GM23248 (cell line): ENCODE data around the gene ASCL5. TPM values are rescaled to one million over a fixed set of nuclear protein-coding genes. Genes with fewer than 3 reads are reported as not detected.

Experiments used
- DNase-seq: peaks from one replicate; pipeline ENCODE4 v3.0.0-alpha.2; 2015
- H2AFZ ChIP-seq: fragments of 200-600 bp; sonication (generic); 2 replicates; pipeline ENCODE4 v1.6.1; 2016; ENCODE audit warnings: antibody characterized with exemption
- H3F3A ChIP-seq: fragments of 200-600 bp; sonication (generic); 2 replicates; pipeline ENCODE4 v1.6.1; 2016; ENCODE audit warnings: mild to moderate bottlenecking, antibody characterized with exemption, mixed run types; ENCODE audit not compliant: insufficient read depth
- H3K27ac ChIP-seq: fragments of 200-600 bp; sonication (generic); 2 replicates; pipeline ENCODE4 v1.5.1; 2016; ENCODE audit warnings: mild to moderate bottlenecking
- H3K27me3 ChIP-seq: fragments of 200-600 bp; sonication (generic); replicated peaks from 2 replicates; pipeline ENCODE4 v1.6.1; 2016; ENCODE audit warnings: mild to moderate bottlenecking; ENCODE audit not compliant: insufficient read depth
- H3K36me3 ChIP-seq: fragments of 200-600 bp; sonication (generic); 2 replicates; pipeline ENCODE4 v1.6.1; 2016; ENCODE audit warnings: low read depth, mild to moderate bottlenecking
- H3K4me1 ChIP-seq: fragments of 200-600 bp; sonication (generic); 2 replicates; pipeline ENCODE4 v1.6.1; 2016; ENCODE audit warnings: mild to moderate bottlenecking; ENCODE audit not compliant: insufficient read depth
- H3K4me2 ChIP-seq: fragments of 200-600 bp; sonication (generic); one replicate; pipeline ENCODE4 v1.6.1; 2016; ENCODE audit warnings: mild to moderate bottlenecking; ENCODE audit not compliant: unreplicated experiment
- H3K4me3 ChIP-seq: fragments of 200-600 bp; sonication (generic); 2 replicates; pipeline ENCODE4 v1.5.1; 2016; ENCODE audit warnings: mild to moderate bottlenecking
- H3K79me2 ChIP-seq: fragments of 200-600 bp; sonication (generic); 2 replicates; pipeline ENCODE4 v1.6.1; 2016; ENCODE audit warnings: mild to moderate bottlenecking; ENCODE audit not compliant: insufficient read depth
- H3K9ac ChIP-seq: fragments of 200-600 bp; sonication (generic); 2 replicates; pipeline ENCODE4 v1.6.1; 2016; ENCODE audit warnings: mild to moderate bottlenecking
- H3K9me2 ChIP-seq: fragments of 200-600 bp; sonication (generic); 2 replicates; pipeline ENCODE4 v1.6.1; 2016; ENCODE audit warnings: mixed run types, mild to moderate bottlenecking, moderate library complexity; ENCODE audit not compliant: insufficient read depth
- H3K9me3 ChIP-seq: fragments of 200-600 bp; sonication (generic); one replicate; pipeline ENCODE4 v1.6.1; 2017; ENCODE audit warnings: low read depth
- H4K20me1 ChIP-seq: fragments of 200-600 bp; sonication (generic); 2 replicates; pipeline ENCODE4 v1.6.0; 2016; ENCODE audit not compliant: insufficient read depth
- EZH2 ChIP-seq: fragments of 200-600 bp; sonication (generic); IDR thresholded peaks from 2 replicates; pipeline ENCODE4 v1.6.1; 2018; ENCODE audit warnings: antibody characterized with exemption, mild to moderate bottlenecking; ENCODE audit not compliant: insufficient read depth, poor library complexity, severe bottlenecking
- EZH2phosphoT487 ChIP-seq: fragments of 200-600 bp; sonication (generic); IDR thresholded peaks from 2 replicates; pipeline ENCODE4 v1.6.1; 2018; ENCODE audit warnings: antibody characterized with exemption, moderate library complexity, mild to moderate bottlenecking, low read depth; ENCODE audit not compliant: insufficient read depth
- WGBS, 2 experiments: methylation state at CpG; one replicate each; pipeline ENCODE4 v1.1.6; 2015 to 2017; ENCODE audit warnings: low lambda C conversion rate in 2 of 2, low coverage in 1 of 2; ENCODE audit errors: missing lambda C conversion rate in 2 of 2; 5-methylcytosine and 5-hydroxymethylcytosine counted together
- in situ Hi-C: fragments of 300-500 bp; cut with MboI; formaldehyde crosslinking; loops from 2 replicates; pipeline ENCODE4 v1.15.0; 2020
- polyA plus RNA-seq: library from polyadenylated mRNA; unstranded; fragments of >200 nt; fragmentation: Nextera tagmentation; extraction: Ambion mirVana; gene quantifications from 2 replicates; pipeline ENCODE4 v1.2.1, GENCODE V29; 2016
- total RNA-seq: library from RNA; depleted of rRNA; stranded (reverse); fragments of >200 nt; shearing (Covaris generic); gene quantifications from 2 replicates; pipeline ENCODE4 v1.2.3, GENCODE V29; 2014

The ASCL5 gene
- total and polyA plus RNA-seq, 2 experiments from 2014 or later, result not detected

GRCh38 chr1:201157949-201158348, 31.0 kb upstream of the ASCL5 start:
- in situ Hi-C loops, result no loop called here
- no peaks in the 10 kb centered on the region for H3K9me3 ChIP-seq
- 80 to 95% methylated on average over 2 of the region's 2 CpGs for WGBS, 2 experiments

DNA sequence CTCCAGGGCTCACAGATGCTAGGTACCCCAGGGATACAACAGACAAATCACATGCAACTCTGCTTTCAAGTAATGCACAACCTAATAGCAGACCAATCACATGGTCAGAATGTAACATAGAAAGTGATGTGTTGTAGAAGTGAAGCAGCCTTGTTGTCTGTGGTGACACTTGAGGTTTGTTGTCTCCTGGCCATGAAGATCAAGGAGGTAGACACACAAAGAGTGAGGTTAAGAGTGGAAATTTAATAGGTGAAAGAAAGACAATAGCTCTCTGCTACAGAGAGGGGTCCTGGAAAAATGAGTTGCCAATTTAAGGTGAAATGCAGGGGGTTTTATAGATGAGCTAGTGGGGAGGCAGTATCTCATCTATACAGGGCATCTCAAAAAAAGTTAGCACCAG, 29.8 kb upstream of the ASCL5 start:
- Histone ChIP-seq H3K27me3 (no peaks in the 10 kb centered on the region), H4K20me1 (no peaks in the 10 kb centered on the region), H2AFZ (no peak overlapping the region), H3K9me3 (no peaks in the 10 kb centered on the region), H3K4me2 (no peak overlapping the region), H3K9me2 (no peaks in the 10 kb centered on the region), H3K4me3 (no peak overlapping the region), H3K4me1 (peaks cover 8% of the 10 kb centered on the region), H3K9ac (no peak overlapping the region), H3F3A (no peaks in the 10 kb centered on the region), H3K36me3 (no peaks in the 10 kb centered on the region), H3K79me2 (peaks cover 12% of the 10 kb centered on the region), H3K27ac (no peak overlapping the region)
- no peak for DNase-seq
- no peak for TF ChIP-seq EZH2
- TF ChIP-seq EZH2phosphoT487, result no peak
- in situ Hi-C loops, result no loop called here

More at GRCh38 chr1:201157949-201158348, 31.0 kb upstream of the ASCL5 start:
- peaks cover 9% of the 10 kb centered on the region for H3K79me2 ChIP-seq
- H3K4me1 ChIP-seq, result peaks cover 8% of the 10 kb centered on the region
- H3K27me3 ChIP-seq, result no peaks in the 10 kb centered on the region; the same call in 1 of the 2 replicates
- no peak for DNase-seq
- H3K36me3 ChIP-seq, result no peaks in the 10 kb centered on the region
- H2AFZ ChIP-seq, result no peak overlapping the region
- no peak overlapping the region for H3K27ac ChIP-seq
- H3K4me2 ChIP-seq, result no peak overlapping the region
- no peaks in the 10 kb centered on the region for H3F3A ChIP-seq
- H3K4me3 ChIP-seq, result no peak overlapping the region
- no peak overlapping the region for H3K9ac ChIP-seq
- no peaks in the 10 kb centered on the region for H4K20me1 ChIP-seq
- H3K9me2 ChIP-seq, result no peaks in the 10 kb centered on the region
- no peak for TF ChIP-seq EZH2
- TF ChIP-seq EZH2phosphoT487, result no peak

GRCh38 chr1:201156346-201156745, 29.4 kb upstream of the ASCL5 start:
- Histone ChIP-seq H3K9ac (no peak overlapping the region), H3K79me2 (peaks cover 12% of the 10 kb centered on the region), H3K27me3 (no peaks in the 10 kb centered on the region), H3K36me3 (no peaks in the 10 kb centered on the region), H3K9me2 (no peaks in the 10 kb centered on the region), H3K4me2 (no peak overlapping the region), H3K4me1 (peaks cover 8% of the 10 kb centered on the region), H4K20me1 (no peaks in the 10 kb centered on the region), H2AFZ (no peak overlapping the region), H3K9me3 (no peaks in the 10 kb centered on the region), H3K4me3 (no peak overlapping the region), H3F3A (no peaks in the 10 kb centered on the region), H3K27ac (no peak overlapping the region)
- WGBS, 2 experiments, result 63 to 75% methylated on average over 3 of the region's 3 CpGs
- no peak for TF ChIP-seq EZH2
- TF ChIP-seq EZH2phosphoT487, result no peak
- no peak for DNase-seq
- in situ Hi-C loops, result no loop called here

GRCh38 chr1:201155354-201155753, 28.4 kb upstream of the ASCL5 start:
- H3K4me2 ChIP-seq, result no peak overlapping the region
- H3K36me3 ChIP-seq, result no peaks in the 10 kb centered on the region
- no peak overlapping the region for H2AFZ ChIP-seq
- H3K9me2 ChIP-seq, result no peaks in the 10 kb centered on the region
- H3K27ac ChIP-seq, result no peak overlapping the region
- peaks cover 12% of the 10 kb centered on the region for H3K79me2 ChIP-seq
- no peak for DNase-seq
- peaks cover 8% of the 10 kb centered on the region for H3K4me1 ChIP-seq
- H4K20me1 ChIP-seq, result no peaks in the 10 kb centered on the region
- no peak overlapping the region for H3K9ac ChIP-seq
- H3F3A ChIP-seq, result no peaks in the 10 kb centered on the region
- H3K4me3 ChIP-seq, result no peak overlapping the region
- 47 to 100% methylated on average over 1 to 2 of the region's 2 CpGs for WGBS, 2 experiments
- TF ChIP-seq EZH2phosphoT487, result no peak
- no peak for TF ChIP-seq EZH2
- in situ Hi-C loops, result no loop called here
- no peaks in the 10 kb centered on the region for H3K9me3 ChIP-seq
- no peaks in the 10 kb centered on the region for H3K27me3 ChIP-seq
